ENCODE data around the gene TAS2R16. TPM values are rescaled to one million over a fixed set of nuclear protein-coding genes. Genes with fewer than 3 reads are reported as not detected.

TAS2R16 gene
- total RNA-seq = not detected

DNA sequence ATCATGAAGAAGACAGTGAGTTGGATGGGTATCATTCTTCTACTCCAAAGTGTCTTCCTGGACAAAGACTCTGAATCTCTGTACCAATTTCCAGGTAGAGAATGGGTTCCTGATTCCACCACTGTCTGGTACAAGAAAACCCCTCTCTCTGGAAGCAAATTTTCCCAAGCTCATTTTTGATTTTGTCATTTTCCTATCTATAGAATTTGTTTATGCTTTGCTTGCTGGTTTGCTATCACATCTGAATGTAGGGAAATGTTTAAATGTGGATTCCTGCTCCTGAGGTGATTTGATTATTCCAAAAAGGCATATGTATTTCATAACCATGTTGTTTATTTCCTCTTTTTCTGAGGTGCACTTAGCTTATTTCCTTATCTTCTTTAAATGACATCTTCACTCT is at the start of gene TAS2R16:
TSS of gene TAS2R16 (minus strand) at position 101 of the 400 bp plus-strand sequence. CDS start at position 35, 66 bp downstream.
- Histone ChIP-seq H3K4me1 (ENCODE audit: insufficient read depth, low read length) (no peaks in the 10 kb centered on the region), H3K4me3 (ENCODE audit: low read length) (no peak within 1 kb of the TSS), H3K9me3 (ENCODE audit: low read depth, low read length) (no peaks in the 10 kb centered on the region), H3K27me3 (ENCODE audit: insufficient read depth, low read length) (no peaks in the 10 kb centered on the region)

GRCh38 chr7:123043642-123044041 is 48.1 kb upstream of the TAS2R16 start:
- Histone ChIP-seq H3K4me1 (ENCODE audit: insufficient read depth, low read length) (no peaks in the 10 kb centered on the region), H3K27me3 (ENCODE audit: insufficient read depth, low read length) (no peaks in the 10 kb centered on the region), H3K4me3 (ENCODE audit: low read length) (no peak overlapping the region), H3K9me3 (ENCODE audit: low read depth, low read length) (peaks cover 4% of the 10 kb centered on the region)

GRCh38 chr7:123041101-123041500 is 45.6 kb upstream of the TAS2R16 start:
- Histone ChIP-seq H3K9me3 (ENCODE audit: low read depth, low read length) (no peaks in the 10 kb centered on the region), H3K4me3 (ENCODE audit: low read length) (no peak overlapping the region), H3K27me3 (ENCODE audit: insufficient read depth, low read length) (no peaks in the 10 kb centered on the region), H3K4me1 (ENCODE audit: insufficient read depth, low read length) (no peaks in the 10 kb centered on the region)

GRCh38 chr7:123039269-123039668 is 43.8 kb upstream of the TAS2R16 start:
- Histone ChIP-seq H3K27me3 (ENCODE audit: insufficient read depth, low read length) (no peaks in the 10 kb centered on the region), H3K4me1 (ENCODE audit: insufficient read depth, low read length) (no peaks in the 10 kb centered on the region), H3K9me3 (ENCODE audit: low read depth, low read length) (no peaks in the 10 kb centered on the region), H3K4me3 (ENCODE audit: low read length) (no peak overlapping the region)

DNA sequence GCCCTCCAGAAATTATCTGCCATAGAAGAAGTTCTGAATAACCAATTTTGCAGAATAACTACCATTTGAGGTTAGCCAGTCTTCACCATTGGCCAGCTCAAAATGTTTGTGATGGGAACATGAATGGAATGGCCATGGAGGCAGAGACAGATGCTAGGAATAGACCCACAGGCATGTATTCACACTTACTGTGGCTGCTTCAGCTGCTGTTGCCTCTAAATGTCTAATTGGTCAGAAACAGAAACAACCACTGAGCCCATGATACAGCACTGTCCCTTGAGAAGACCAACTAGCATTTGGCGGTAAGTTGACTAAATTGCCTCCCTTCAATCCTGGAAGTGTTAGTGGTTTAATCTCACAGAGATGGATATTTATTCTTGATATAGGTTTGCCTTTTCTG is 38.6 kb upstream of the TAS2R16 start:
- Histone ChIP-seq H3K4me3 (ENCODE audit: low read length) (no peak overlapping the region), H3K27me3 (ENCODE audit: insufficient read depth, low read length) (no peaks in the 10 kb centered on the region), H3K9me3 (ENCODE audit: low read depth, low read length) (no peaks in the 10 kb centered on the region), H3K4me1 (ENCODE audit: insufficient read depth, low read length) (no peaks in the 10 kb centered on the region)

DNA sequence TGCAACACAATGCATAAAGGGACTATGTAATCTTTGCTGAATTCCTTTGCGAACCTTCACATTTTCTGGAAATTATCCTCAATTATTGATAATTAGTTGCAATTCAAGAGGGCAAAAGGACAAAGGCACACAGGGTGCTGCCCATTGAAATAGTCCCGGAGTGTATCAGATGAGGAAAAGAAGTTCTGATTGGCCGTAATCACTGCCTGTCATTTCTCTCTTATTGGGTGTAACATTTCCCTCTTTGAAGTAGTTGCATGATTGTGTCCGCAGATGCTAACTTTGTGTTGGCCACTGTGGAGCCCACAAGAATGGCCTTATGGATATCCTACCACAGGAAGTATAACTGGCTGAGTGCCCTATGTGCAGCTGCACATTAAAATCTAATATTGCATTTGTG is 35.1 kb upstream of the TAS2R16 start:
- Histone ChIP-seq H3K27me3 (ENCODE audit: insufficient read depth, low read length) (no peaks in the 10 kb centered on the region), H3K4me3 (ENCODE audit: low read length) (no peak overlapping the region), H3K4me1 (ENCODE audit: insufficient read depth, low read length) (no peaks in the 10 kb centered on the region), H3K9me3 (ENCODE audit: low read depth, low read length) (no peaks in the 10 kb centered on the region)

- H3K4me3 ChIP-seq (ENCODE audit: low read length) = no peak overlapping the region
- no peaks in the 10 kb centered on the region for H3K27me3 ChIP-seq (ENCODE audit: insufficient read depth, low read length)
- peaks cover 6% of the 10 kb centered on the region for H3K9me3 ChIP-seq (ENCODE audit: low read depth, low read length)
- H3K4me1 ChIP-seq (ENCODE audit: insufficient read depth, low read length) = no peaks in the 10 kb centered on the region
Measured at GRCh38 chr7:123028339-123028738, 32.8 kb upstream of the TAS2R16 start.

- Histone ChIP-seq H3K4me3 (ENCODE audit: low read length) (no peak overlapping the region), H3K27me3 (ENCODE audit: insufficient read depth, low read length) (no peaks in the 10 kb centered on the region), H3K9me3 (ENCODE audit: low read depth, low read length) (peaks cover 6% of the 10 kb centered on the region), H3K4me1 (ENCODE audit: insufficient read depth, low read length) (no peaks in the 10 kb centered on the region)
Measured at GRCh38 chr7:123026251-123026650, 30.8 kb upstream of the TAS2R16 start.

DNA sequence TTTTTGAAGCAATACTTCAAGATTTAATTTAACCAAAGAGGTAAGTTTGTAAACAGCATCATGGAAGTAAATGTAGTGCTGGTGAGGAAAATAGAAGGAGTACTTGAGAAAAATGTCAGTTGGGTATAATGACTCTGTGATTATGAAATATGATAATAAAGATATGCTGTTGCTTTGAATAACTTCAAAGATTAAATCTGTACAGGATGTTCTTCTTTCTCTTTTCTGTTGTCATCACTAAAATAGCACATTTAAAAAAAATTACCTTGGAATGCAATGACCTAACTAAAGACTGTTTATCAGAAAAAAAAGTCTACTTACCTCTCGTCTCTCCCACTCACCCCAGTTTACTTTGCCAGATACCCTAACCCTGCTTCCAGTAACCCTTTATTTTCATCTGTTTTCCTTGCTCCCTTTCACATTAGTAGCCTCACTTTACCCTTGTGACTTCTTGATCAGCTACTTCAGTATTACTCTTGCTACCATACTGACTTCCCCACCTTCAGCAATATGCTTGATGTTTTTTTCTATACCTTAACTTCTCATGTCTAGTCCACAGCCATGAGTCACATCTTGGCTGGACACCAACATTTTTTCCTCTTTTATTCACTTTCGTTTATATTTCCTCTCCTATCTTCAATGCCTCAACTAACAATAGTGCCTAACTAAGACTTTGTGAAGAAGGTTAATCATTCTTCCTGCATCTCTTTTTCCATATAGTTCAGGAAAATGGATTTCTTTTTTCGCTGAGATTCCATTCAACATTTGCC is 29.7 kb upstream of the TAS2R16 start:
- H3K4me3 ChIP-seq (ENCODE audit: low read length) = no peak overlapping the region
- H3K27me3 ChIP-seq (ENCODE audit: insufficient read depth, low read length) = no peaks in the 10 kb centered on the region
- H3K4me1 ChIP-seq (ENCODE audit: insufficient read depth, low read length) = no peaks in the 10 kb centered on the region
- H3K9me3 ChIP-seq (ENCODE audit: low read depth, low read length) = peaks cover 6% of the 10 kb centered on the region

- no peaks in the 10 kb centered on the region for H3K27me3 ChIP-seq (ENCODE audit: insufficient read depth, low read length)
- H3K9me3 ChIP-seq (ENCODE audit: low read depth, low read length) = peaks cover 6% of the 10 kb centered on the region
- no peaks in the 10 kb centered on the region for H3K4me1 ChIP-seq (ENCODE audit: insufficient read depth, low read length)
- H3K4me3 ChIP-seq (ENCODE audit: low read length) = no peak overlapping the region
Measured at GRCh38 chr7:123023126-123023525, 27.6 kb upstream of the TAS2R16 start.

GRCh38 chr7:123022576-123022975 is 27.1 kb upstream of the TAS2R16 start:
- peaks cover 6% of the 10 kb centered on the region for H3K9me3 ChIP-seq (ENCODE audit: low read depth, low read length)
- H3K4me1 ChIP-seq (ENCODE audit: insufficient read depth, low read length) = no peaks in the 10 kb centered on the region
- no peaks in the 10 kb centered on the region for H3K27me3 ChIP-seq (ENCODE audit: insufficient read depth, low read length)
- no peak overlapping the region for H3K4me3 ChIP-seq (ENCODE audit: low read length)

- H3K4me3 ChIP-seq (ENCODE audit: low read length) = no peak overlapping the region
- H3K27me3 ChIP-seq (ENCODE audit: insufficient read depth, low read length) = no peaks in the 10 kb centered on the region
- H3K4me1 ChIP-seq (ENCODE audit: insufficient read depth, low read length) = no peaks in the 10 kb centered on the region
- H3K9me3 ChIP-seq (ENCODE audit: low read depth, low read length) = no peaks in the 10 kb centered on the region
Measured at GRCh38 chr7:123012435-123012834, 16.9 kb upstream of the TAS2R16 start.

DNA sequence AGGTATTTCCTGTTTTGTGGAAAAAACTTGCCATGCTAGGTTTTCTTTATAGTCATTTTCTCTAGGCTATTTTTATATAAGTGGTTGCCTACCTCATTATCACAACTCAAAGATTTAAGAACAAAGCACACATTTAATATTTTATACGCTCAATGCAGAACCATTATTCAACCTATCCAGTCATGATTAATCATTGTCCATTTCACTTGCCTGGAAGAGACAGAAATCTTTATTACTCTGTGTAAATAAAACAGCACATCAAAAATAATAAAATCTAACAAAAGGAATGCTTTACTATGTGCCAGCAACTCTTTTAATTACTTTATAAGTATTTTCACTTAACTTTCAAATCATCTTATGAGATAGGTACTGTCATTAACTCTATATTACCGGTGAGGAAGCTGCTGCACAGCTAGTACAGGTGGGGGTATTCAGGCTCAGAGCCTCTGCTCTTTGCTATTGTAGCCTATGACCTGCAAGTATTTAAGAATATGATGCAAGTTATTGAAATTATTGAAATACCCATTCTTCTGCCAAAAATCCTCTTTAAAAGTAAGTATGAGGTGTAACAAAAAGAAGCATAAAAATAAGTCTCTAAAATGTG is 16.4 kb upstream of the TAS2R16 start:
- Histone ChIP-seq H3K4me3 (ENCODE audit: low read length) (no peak overlapping the region), H3K27me3 (ENCODE audit: insufficient read depth, low read length) (no peaks in the 10 kb centered on the region), H3K4me1 (ENCODE audit: insufficient read depth, low read length) (no peaks in the 10 kb centered on the region), H3K9me3 (ENCODE audit: low read depth, low read length) (no peaks in the 10 kb centered on the region)

- H3K4me3 ChIP-seq (ENCODE audit: low read length) = no peak overlapping the region
Measured at GRCh38 chr7:123004931-123005330, 9.4 kb upstream of the TAS2R16 start.

DNA sequence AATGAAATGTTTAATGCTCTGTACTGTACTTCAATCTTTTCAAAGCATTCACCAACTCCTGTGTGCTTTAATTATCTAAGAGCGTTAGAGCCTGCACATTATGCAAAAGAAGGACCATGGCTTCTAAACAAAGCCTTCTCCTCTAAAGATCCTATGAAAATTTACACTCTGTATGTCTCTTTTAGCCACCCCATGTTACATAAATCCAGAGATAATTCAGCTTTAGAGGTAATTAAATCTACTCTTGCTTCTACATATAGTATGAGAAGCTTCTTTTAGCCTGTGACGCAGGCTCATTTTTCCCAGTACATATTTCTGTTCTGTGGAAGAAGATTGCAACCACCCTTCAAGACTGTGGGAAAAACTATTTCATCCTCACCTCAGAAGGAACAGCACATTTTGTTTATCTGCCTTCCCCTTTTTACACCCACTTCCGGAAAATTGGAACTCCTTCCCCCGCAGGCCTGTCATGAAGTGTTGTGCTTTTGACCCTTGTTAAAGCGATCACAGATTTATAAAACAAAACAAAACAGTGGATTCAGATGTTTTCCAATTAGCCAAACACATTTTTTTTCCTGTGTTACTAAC is 8.1 kb upstream of the TAS2R16 start:
- H3K27me3 ChIP-seq (ENCODE audit: insufficient read depth, low read length) = no peaks in the 10 kb centered on the region
- H3K4me1 ChIP-seq (ENCODE audit: insufficient read depth, low read length) = no peaks in the 10 kb centered on the region
- no peak overlapping the region for H3K4me3 ChIP-seq (ENCODE audit: low read length)
- H3K9me3 ChIP-seq (ENCODE audit: low read depth, low read length) = no peaks in the 10 kb centered on the region

More at GRCh38 chr7:123004931-123005330, 9.4 kb upstream of the TAS2R16 start:
- Histone ChIP-seq H3K9me3 (ENCODE audit: low read depth, low read length) (no peaks in the 10 kb centered on the region), H3K27me3 (ENCODE audit: insufficient read depth, low read length) (no peaks in the 10 kb centered on the region), H3K4me1 (ENCODE audit: insufficient read depth, low read length) (no peaks in the 10 kb centered on the region)

Measured in mononuclear cell (primary cell).